ENCODE measurements around the gene SIGLECL1. TPM values are rescaled to one million over a fixed set of nuclear protein-coding genes. Genes with fewer than 3 reads are reported as not detected.

SIGLECL1 gene
- polyA plus RNA-seq, 10 donors, result not detected

DNA sequence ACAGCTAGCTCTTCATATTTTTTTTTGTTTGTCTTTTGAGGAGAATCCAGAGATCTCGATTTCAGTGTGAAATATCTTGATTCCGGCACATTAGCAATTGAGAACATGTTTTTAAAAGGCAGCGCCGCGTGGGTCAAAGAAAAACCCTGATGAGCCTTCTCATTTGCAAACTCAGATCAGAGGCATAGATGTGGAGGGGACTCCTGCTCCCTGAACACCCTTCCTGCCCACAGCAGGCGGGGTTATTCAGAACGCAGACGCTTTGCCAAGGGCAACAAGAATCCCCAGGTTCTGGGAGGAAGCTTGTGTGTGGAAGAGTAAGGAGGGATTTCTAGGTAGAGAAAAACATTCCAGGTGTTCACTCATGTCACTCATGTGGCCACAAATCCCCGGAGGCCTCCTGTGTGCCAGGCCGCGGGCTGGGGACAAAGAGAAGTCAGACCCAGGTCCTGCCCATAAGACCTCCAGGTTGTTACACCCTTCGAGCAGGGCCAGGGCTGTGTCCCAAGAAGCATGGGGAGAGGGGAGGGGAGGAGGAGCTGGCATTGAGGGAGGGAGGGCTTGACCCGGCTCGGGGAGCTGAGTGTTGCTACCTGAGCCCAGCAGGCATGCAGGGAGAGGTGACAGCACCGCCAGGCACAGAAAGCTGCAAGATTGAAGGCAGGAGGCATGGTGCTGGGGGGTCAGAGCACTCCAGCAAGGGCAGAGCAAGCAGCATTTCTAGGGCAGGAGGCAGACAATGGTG lies 44.7 kb downstream of the SIGLECL1 start:
- DNase-seq, result no peak

DNA sequence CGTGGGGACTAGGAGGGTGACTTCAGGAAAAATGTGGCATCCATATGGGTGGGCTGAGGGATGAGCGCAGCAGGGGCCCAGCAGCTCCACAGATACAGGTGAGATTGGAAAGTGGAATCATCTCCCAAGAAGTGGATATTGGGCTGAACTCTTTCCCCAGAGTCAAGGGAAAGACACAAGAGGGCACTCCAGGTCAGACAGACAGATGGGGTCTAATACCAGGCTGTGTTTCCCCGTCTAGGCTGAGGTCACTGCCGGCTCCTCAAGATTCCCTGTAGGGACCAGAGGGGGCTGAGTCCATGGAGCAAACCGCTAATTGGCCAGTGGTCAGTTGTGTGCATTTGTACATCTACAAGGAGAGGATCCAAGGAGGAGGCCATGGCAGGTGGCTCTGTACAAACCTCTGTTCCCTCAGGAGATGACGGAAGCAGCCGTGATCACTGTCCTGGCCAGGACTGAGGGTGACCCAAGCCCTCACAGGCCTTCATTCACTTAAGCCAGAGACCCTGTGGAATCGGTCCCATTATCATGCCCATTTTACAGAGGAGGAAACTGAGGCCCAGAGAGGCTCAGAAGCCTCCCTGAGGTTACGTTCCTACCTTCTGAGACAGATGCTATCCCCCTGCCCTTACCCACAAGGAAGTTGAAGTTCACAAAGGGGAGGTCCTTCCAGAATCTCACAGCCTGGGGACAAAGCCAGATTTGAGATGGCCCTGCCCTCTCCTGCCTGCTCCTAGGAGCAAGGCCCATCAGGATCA lies 45.6 kb downstream of the SIGLECL1 start:
- no peak for DNase-seq

DNA sequence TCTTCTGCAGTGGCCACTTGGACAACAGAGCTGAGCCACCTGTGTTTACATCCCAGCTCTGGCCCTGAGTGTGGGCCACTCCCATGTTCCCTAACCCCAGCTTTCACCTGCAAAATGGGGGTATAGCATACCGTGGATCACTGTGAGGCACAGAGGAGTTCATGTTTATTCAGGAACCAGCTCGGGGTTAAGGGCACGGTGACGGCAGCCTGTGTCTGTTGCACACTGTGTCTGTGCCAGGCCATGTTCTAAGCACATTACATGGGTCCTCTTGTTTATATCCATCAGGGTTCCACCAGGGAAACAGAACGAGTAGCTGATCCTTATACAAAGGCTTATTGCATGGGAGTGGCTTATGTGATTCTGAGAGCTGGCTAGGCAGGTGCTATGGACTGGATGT lies 46.5 kb downstream of the SIGLECL1 start:
- no peak for DNase-seq

DNA sequence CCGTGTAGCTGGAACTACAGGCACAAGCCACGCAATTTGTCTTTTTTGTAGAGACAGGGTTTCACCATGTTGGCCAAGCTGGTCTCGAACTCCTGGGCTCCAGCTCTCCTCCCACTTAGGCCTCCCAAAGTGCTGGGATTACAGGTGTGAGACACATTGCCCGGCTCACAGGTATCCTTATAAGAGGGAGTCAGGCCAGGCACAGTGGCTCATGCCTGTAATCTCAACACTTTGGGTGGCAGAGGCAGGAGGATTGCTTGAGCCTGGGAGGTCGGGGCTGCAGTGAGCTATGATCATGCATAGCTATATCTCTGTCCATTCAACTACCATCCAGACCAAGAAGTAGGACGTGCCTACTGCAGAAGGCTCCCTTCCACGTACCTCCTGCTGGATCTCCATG lies 50.4 kb downstream of the SIGLECL1 start:
- no peak for DNase-seq

DNA sequence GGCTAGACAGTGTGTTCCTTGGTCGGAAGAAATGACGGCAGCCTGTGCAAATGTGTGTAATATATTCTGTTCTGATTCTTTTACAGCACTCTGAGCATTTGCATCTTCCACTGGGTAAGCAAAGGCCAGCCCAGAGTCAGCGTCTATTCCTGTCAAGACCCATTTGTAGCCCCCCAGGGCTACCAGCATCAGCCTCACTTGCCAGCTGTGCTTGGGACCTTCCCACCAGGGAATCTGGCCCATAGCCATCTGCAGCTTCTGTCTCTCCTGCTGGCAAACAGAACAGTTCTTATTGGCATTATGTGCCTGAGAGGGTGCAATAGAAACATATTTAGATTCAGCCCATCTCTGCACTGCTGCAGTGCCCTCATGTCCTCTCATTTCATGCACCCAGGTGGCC lies 54.6 kb downstream of the SIGLECL1 start:
- no peak for DNase-seq

DNA sequence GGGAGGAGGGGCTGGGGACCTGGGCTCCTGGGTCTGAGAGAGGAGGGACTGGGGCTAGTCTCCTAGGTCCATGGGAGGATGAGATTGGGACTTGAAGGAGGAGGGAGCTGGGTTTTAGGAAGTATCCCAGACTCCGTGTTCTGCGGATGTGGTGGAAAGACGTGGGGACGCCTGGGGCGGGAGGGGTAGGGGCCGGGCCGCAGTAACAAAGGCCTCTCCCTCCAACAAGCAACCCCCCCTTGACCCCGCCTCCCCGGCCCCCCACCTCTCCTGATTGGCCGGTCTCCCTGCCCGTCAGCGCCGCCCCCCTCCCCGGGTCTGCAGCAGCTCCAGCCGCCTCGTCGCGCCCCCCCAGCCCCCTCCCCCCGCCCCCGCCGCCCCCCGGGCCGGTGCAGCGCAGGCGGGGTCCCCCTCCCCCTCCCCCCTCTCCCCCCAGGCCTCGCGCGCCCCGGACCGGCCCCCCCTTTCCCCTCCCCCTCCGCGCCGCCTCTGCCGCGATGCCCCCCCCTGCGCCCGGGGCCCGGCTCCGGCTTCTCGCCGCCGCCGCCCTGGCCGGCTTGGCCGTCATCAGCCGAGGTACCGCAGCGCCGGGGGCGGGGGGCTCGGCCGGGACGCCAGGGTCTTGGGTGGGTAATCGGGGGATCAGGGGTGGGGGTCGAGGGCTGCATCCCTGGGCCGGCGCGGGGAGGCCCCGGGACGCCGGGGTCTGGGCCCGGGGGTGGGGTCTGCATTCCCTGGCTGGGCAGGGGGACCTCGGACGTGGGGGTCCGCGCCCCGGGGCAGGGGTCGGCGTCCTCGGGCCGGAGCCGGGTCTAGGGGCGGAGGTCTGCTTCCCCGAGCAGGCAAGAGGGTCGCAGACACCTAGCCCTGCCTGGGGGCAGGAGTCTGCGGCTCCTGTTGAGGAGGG lies 60.7 kb downstream of the SIGLECL1 start, which contains the start of gene IGLON5:
Gene IGLON5 (plus strand): TSS at position 294 of the 907 bp plus-strand sequence. CDS start 204 bp downstream, at position 498.
- DNase-seq, result no peak

DNA sequence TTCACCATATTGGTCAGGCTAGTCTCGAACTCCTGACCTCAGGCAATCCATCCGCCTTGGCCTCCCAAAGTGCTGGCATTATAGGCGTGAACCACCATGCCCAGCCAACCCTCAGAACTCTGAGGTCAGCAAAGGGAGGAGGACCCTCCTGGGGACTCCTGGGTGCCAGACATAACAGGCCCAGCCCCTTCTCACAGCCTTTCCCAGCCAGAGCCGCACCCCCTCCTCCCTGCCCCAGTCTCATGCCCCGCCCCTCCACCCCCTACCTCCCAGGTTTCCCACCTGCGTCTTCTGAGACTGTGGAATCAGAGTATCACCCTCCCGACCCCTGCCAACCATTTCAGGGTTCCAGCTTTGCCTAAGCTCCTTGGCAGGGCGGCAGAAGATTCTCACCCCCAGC lies 65.8 kb downstream of the SIGLECL1 start:
- no peak for DNase-seq

DNA sequence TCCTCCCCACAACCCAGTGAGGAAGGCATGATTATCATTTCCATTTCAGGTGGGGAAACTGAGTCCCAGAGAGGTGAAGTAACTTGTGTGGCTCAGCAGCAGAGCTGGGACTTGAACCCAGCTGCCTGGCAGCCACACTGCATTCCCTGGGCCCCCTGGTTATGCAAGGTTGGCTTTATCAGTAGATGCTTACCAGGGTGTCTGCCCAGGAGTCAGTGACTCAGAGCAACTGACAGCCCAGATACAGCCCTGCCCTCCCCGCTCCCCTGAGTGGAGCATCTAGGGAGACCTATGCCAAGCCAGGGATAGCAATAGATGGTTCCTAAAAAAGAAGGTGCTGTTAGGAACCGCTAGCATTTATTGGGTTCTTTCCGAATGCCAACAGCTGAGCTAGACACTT lies 66.5 kb downstream of the SIGLECL1 start:
- no peak for DNase-seq

DNA sequence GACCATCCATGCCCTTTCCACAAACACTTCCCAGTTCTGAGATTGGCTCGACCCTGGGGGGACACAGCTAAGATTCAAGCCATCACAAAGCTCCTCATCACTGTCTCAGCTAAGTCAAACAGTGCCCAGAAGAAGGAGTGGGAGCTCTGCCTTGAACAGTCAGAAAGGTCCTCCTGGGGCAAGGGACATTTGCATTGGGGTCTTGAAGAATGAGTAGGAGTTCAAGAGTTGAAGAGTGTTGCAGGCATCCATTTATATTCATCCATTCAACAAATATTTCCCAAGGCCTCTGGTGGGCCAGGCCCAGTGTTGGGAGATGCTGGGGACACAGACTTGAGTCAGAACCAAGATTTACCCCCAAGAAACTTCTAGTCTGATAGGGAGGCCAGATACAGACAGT lies 67.1 kb downstream of the SIGLECL1 start:
- no peak for DNase-seq

Other genes with a start within 250 kb of the SIGLECL1 start
- gene KLK8, start 249.5 kb upstream of the SIGLECL1 start, polyA plus RNA-seq (ENCODE audit: insufficient read length in 10 of 10), result 1 to 10 TPM in 2 of 10 donors, not detected in 8; 1.3 to 2.1 TPM
- under 1 TPM in 7 of 10 donors, not detected in 3; 0.10 to 0.84 (median 0.14) TPM for gene KLK10, start 231.4 kb upstream of the SIGLECL1 start, polyA plus RNA-seq (ENCODE audit: insufficient read length in 10 of 10)
- gene KLK11, start 224.5 kb upstream of the SIGLECL1 start, polyA plus RNA-seq (ENCODE audit: insufficient read length in 10 of 10), result 1 to 10 TPM in 2 of 10 donors, under 1 TPM in 1, not detected in 7; 0.10 to 5.1 (median 1.5) TPM
- gene KLK12, start 216.1 kb upstream of the SIGLECL1 start, polyA plus RNA-seq (ENCODE audit: insufficient read length in 10 of 10), result not detected
- gene KLK13, start 186.0 kb upstream of the SIGLECL1 start, polyA plus RNA-seq (ENCODE audit: insufficient read length in 10 of 10), result under 1 TPM in 2 of 10 donors, not detected in 8; 0.37 to 0.51 TPM
- under 1 TPM in 6 of 10 donors, not detected in 4; 0.12 to 0.42 (median 0.23) TPM for gene KLK14, start 168.2 kb upstream of the SIGLECL1 start, polyA plus RNA-seq (ENCODE audit: insufficient read length in 10 of 10)
- gene CTU1, start 142.7 kb upstream of the SIGLECL1 start, polyA plus RNA-seq (ENCODE audit: insufficient read length in 10 of 10), result 1 to 10 TPM; 1.5 to 3.0 (median 2.2) TPM
- 1 to 10 TPM in 7 of 10 donors, under 1 TPM in 3; 0.60 to 1.6 (median 1.2) TPM for gene SIGLEC9, start 126.2 kb upstream of the SIGLECL1 start, polyA plus RNA-seq (ENCODE audit: insufficient read length in 10 of 10)
- gene SIGLEC7, start 108.8 kb upstream of the SIGLECL1 start, polyA plus RNA-seq (ENCODE audit: insufficient read length in 10 of 10), result under 1 TPM; 0.42 to 0.93 (median 0.57) TPM
- 1 to 10 TPM; 2.1 to 4.5 (median 2.9) TPM for gene CD33, start 26.0 kb upstream of the SIGLECL1 start, polyA plus RNA-seq (ENCODE audit: insufficient read length in 10 of 10)
- gene IGLON5, start 60.6 kb downstream of the SIGLECL1 start, polyA plus RNA-seq (ENCODE audit: insufficient read length in 10 of 10), result under 1 TPM; 0.09 to 0.51 (median 0.18) TPM
- 1 to 10 TPM in 9 of 10 donors, under 1 TPM in 1; 0.99 to 1.7 (median 1.2) TPM for gene VSIG10L, start 91.1 kb downstream of the SIGLECL1 start, polyA plus RNA-seq (ENCODE audit: insufficient read length in 10 of 10)
- 10 to 100 TPM; 33.9 to 55.1 (median 42.4) TPM for gene ETFB, start 115.3 kb downstream of the SIGLECL1 start, polyA plus RNA-seq (ENCODE audit: insufficient read length in 10 of 10)
- gene CLDND2, start 117.9 kb downstream of the SIGLECL1 start, polyA plus RNA-seq (ENCODE audit: insufficient read length in 10 of 10), result 1 to 10 TPM in 4 of 10 donors, under 1 TPM in 6; 0.30 to 1.3 (median 0.95) TPM
- 1 to 10 TPM; 1.2 to 5.1 (median 2.2) TPM for gene NKG7, start 121.6 kb downstream of the SIGLECL1 start, polyA plus RNA-seq (ENCODE audit: insufficient read length in 10 of 10)
- gene LIM2, start 136.9 kb downstream of the SIGLECL1 start, polyA plus RNA-seq (ENCODE audit: insufficient read length in 10 of 10), result not detected
- under 1 TPM in 1 of 10 donors, not detected in 9; 0.19 TPM for gene C19orf84, start 139.5 kb downstream of the SIGLECL1 start, polyA plus RNA-seq (ENCODE audit: insufficient read length in 10 of 10)
- 1 to 10 TPM in 3 of 10 donors, under 1 TPM in 7; 0.35 to 1.5 (median 0.82) TPM for gene SIGLEC10, start 166.6 kb downstream of the SIGLECL1 start, polyA plus RNA-seq (ENCODE audit: insufficient read length in 10 of 10)
- under 1 TPM in 4 of 10 donors, not detected in 6; 0.07 to 0.30 (median 0.11) TPM for gene SIGLEC8, start 207.4 kb downstream of the SIGLECL1 start, polyA plus RNA-seq (ENCODE audit: insufficient read length in 10 of 10)
- not detected for gene CEACAM18, start 227.5 kb downstream of the SIGLECL1 start, polyA plus RNA-seq (ENCODE audit: insufficient read length in 10 of 10)